Activated B cell treated with CpG ODN at 0.5 μM for 24 hours (primary cell): ENCODE measurements around the gene C3AR1. TPM values are rescaled to one million over a fixed set of nuclear protein-coding genes. Genes with fewer than 3 reads are reported as not detected.

ENCODE experiments used
- ATAC-seq: fragments of 200-7000 bp; cut with Tn5 transposase; one replicate; pipeline ENCODE4 v1.10.0; 2021; ENCODE audit warnings: low read depth, mild to moderate bottlenecking, moderate library complexity
- CTCF ChIA-PET: fragments of 350-600 bp; sonication (Branson Sonifier 250); formaldehyde crosslinking; loops from one replicate; lab custom pipeline; 2021; ENCODE audit warnings: antibody characterized with exemption; lab: Charles Lee
- POLR2A ChIA-PET: fragments of 350-600 bp; sonication (Branson Sonifier 250); formaldehyde crosslinking; loops from one replicate; lab custom pipeline; 2021; ENCODE audit warnings: antibody characterized with exemption; lab: Charles Lee
- DNase-seq: peaks from one replicate; pipeline ENCODE4 v3.0.0; 2022
- H3K27ac Mint-ChIP-seq: one replicate; pipeline ENCODE4 v1.8.0; 2020; ENCODE audit warnings: mixed read lengths
- H3K27me3 Mint-ChIP-seq: one replicate; pipeline ENCODE4 v1.8.0; 2021; ENCODE audit warnings: mixed read lengths
- H3K36me3 Mint-ChIP-seq: one replicate; pipeline ENCODE4 v1.8.0; 2021; ENCODE audit warnings: low read depth, mixed read lengths
- H3K4me1 Mint-ChIP-seq: one replicate; pipeline ENCODE4 v1.8.0; 2021; ENCODE audit warnings: mixed read lengths
- H3K4me3 Mint-ChIP-seq: one replicate; pipeline ENCODE4 v1.8.0; 2020; ENCODE audit warnings: mild to moderate bottlenecking, mixed read lengths
- H3K9me3 Mint-ChIP-seq: one replicate; pipeline ENCODE4 v1.8.0; 2020; ENCODE audit warnings: mixed read lengths
- intact Hi-C: fragments of 100-400 bp; cut with micrococcal nuclease; formaldehyde crosslinking; loops from one replicate; pipeline ENCODE4 v1.15.1; 2024
- total RNA-seq: library from RNA; stranded (reverse); gene quantifications from 2 replicates; pipeline ENCODE4 v1.2.3, GENCODE V29; 2022
- TF ChIP-seq, protein P1 (sequence below): fragments of 200-600 bp; IDR thresholded peaks from one replicate; pipeline ENCODE4 v1.8.0; 2022; ENCODE audit warnings: antibody characterized with exemption, mild to moderate bottlenecking

C3AR1 gene
- total RNA-seq, 1 donor from 2014 or later, result 0.11 TPM

DNA sequence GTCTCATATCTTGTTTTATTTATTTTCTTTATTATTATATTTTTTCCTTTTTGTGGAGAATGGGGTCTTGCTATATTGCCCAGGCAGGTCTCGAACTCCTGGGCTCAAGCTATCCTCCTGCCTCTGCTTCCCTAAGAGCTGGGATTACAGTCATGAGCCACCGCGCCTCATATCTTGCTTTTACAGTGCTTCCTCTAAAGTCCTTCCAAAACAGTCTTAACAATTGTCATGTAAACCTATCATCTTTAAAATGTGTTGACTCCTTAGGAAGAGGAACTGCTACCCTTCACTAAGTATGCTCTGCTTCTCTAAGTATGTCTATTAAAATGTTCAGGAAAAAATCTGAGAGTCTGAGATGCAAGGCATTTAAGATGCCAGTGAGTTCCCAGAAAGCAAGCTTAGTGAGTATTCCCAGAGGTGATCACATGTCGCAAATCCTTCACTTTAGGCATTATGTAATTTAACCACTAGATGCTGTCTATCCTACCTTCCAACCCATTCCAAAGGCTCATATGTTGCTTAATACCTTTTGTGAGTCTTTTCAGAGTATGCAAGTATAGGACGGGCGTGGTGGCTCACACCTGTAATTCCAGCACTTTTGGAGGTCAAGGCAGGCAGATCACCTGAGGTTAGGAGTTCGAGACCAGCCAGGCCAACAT is 53.4 kb downstream of the C3AR1 start:
- TF ChIP-seq, protein P1, sequence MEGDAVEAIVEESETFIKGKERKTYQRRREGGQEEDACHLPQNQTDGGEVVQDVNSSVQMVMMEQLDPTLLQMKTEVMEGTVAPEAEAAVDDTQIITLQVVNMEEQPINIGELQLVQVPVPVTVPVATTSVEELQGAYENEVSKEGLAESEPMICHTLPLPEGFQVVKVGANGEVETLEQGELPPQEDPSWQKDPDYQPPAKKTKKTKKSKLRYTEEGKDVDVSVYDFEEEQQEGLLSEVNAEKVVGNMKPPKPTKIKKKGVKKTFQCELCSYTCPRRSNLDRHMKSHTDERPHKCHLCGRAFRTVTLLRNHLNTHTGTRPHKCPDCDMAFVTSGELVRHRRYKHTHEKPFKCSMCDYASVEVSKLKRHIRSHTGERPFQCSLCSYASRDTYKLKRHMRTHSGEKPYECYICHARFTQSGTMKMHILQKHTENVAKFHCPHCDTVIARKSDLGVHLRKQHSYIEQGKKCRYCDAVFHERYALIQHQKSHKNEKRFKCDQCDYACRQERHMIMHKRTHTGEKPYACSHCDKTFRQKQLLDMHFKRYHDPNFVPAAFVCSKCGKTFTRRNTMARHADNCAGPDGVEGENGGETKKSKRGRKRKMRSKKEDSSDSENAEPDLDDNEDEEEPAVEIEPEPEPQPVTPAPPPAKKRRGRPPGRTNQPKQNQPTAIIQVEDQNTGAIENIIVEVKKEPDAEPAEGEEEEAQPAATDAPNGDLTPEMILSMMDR, result no peak
- DNase-seq, result no peak
- Mint-ChIP-seq H3K9me3 (no peaks in the 10 kb centered on the region), H3K4me3 (no peak overlapping the region), H3K27me3 (peaks cover 26% of the 10 kb centered on the region), H3K36me3 (no peaks in the 10 kb centered on the region), H3K4me1 (no peaks in the 10 kb centered on the region), H3K27ac (no peak overlapping the region)
- ChIA-PET CTCF (no interaction called here), POLR2A (interaction anchor here (0.6 kb wide), 1 partner anchor 14 kb away, joined by 9 read pairs; no protein-coding TSS in a partner anchor)
- ATAC-seq, result no peak
- intact Hi-C loops, result no loop called here

DNA sequence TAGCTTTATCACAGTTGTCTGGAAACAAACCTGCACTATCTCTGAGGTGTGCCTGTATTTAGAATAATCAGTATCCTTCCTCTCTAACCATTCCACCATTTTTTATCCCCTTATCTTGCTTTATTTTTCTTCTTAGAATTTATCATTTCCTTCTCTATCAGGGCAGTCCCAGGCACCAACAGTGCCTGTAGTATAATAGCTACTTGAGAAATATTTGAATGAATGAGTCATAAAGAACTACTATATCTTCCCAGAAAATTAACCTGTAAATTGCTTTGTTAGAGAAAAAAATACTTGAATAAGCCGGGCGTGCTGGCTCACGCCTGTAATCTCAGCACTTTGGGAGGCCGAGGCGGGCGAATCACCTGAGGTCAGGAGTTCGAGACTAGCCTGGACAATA is 54.8 kb downstream of the C3AR1 start:
- no peaks in the 10 kb centered on the region for H3K36me3 Mint-ChIP-seq
- no peaks in the 10 kb centered on the region for H3K4me1 Mint-ChIP-seq
- H3K4me3 Mint-ChIP-seq, result no peak overlapping the region
- ATAC-seq (no peak), DNase-seq (no peak)
- peaks cover 18% of the 10 kb centered on the region for H3K27me3 Mint-ChIP-seq
- intact Hi-C loops, result no loop called here
- H3K9me3 Mint-ChIP-seq, result no peaks in the 10 kb centered on the region
- H3K27ac Mint-ChIP-seq, result no peak overlapping the region
- ChIA-PET POLR2A (interaction anchor here (0.6 kb wide), 1 partner anchor 34 kb away, joined by 3 read pairs; no protein-coding TSS in a partner anchor), CTCF (no interaction called here)
- TF ChIP-seq, protein P1, result no peak

Other genes with a start within 250 kb of the C3AR1 start
- 1.4 and 1.8 TPM in 2 replicates for gene SLC2A14, start 193.4 kb downstream of the C3AR1 start, total RNA-seq
- 87.9 and 88.9 TPM in 2 replicates for gene SLC2A3, start 130.2 kb downstream of the C3AR1 start, total RNA-seq
- gene FOXJ2, start 33.6 kb downstream of the C3AR1 start, total RNA-seq, result 12.5 and 13.6 TPM in 2 replicates
- 27.9 and 35.8 TPM in 2 replicates for gene NECAP1, start 15.9 kb upstream of the C3AR1 start, total RNA-seq
- 1.3 and 2.5 TPM in 2 replicates for gene CLEC4A, start 57.3 kb upstream of the C3AR1 start, total RNA-seq
- not detected in 2 replicates for gene ZNF705A, start 90.7 kb upstream of the C3AR1 start, total RNA-seq
- gene FAM90A1, start 161.3 kb upstream of the C3AR1 start, total RNA-seq, result not detected in 2 replicates